GM12891 (cell line): ENCODE data around the gene ALOX12B.

Source experiments
- PAX5 ChIP-seq: IDR thresholded peaks from 2 replicates; pipeline ENCODE4 v1.6.1; 2011; ENCODE audit warnings: low read length, moderate library complexity, mild to moderate bottlenecking; ENCODE audit not compliant: insufficient read depth, severe bottlenecking
- POLR2A ChIP-seq: IDR thresholded peaks from 2 replicates; pipeline ENCODE4 v1.6.1; 2011; ENCODE audit warnings: low read depth, low read length, control low read depth
- POLR2AphosphoS5 ChIP-seq: IDR thresholded peaks from 2 replicates; pipeline ENCODE4 v1.6.1; 2011; ENCODE audit warnings: low read depth, low read length, control low read depth
- POU2F2 ChIP-seq: IDR thresholded peaks from 2 replicates; pipeline ENCODE4 v1.6.1; 2011; ENCODE audit warnings: low read depth, mild to moderate bottlenecking, control low read depth, low read length, moderate library complexity
- SPI1 ChIP-seq: IDR thresholded peaks from 2 replicates; pipeline ENCODE4 v1.6.1; 2011; ENCODE audit warnings: low read depth, low read length, control low read depth
- TAF1 ChIP-seq: IDR thresholded peaks from 2 replicates; pipeline ENCODE4 v1.6.1; 2011; ENCODE audit warnings: low read depth, low read length, control low read depth

DNA sequence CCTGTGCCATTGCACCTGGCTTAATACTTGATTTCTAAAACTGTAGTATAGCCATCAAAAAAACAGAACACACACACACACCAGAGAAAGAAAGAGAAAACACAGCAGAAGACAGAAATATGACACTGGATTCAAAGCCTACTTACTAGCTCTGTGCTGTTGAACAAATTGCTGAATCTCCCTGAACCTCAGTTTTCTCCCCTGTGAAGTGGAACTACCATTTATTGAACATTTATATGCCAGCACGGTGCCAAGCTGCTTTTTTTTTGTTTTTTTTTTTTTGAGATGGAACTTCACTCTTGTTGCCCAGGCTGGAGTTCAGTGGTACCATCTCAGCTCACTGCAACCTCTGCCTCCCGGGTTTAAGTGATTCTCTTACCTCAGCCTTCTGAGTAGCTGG lies 13.2 kb upstream of the ALOX12B start:
- TF ChIP-seq POLR2AphosphoS5 (no peak), POLR2A (no peak), POU2F2 (no peak), PAX5 (no peak), TAF1 (no peak), SPI1 (no peak)
